Natural killer cell (primary cell): Measurements from ENCODE around the gene TAS2R40. TPM values are rescaled to one million over a fixed set of nuclear protein-coding genes. Genes with fewer than 3 reads are reported as not detected.
"Not testable (repeated sequence)": the region's sequence is repeated elsewhere in the genome, so short reads cannot be mapped to it uniquely, and the experiment has no call there.

Experiments
- ATAC-seq, 3 donors: fragments of 150-1000 bp in 2 of 3; fragments of 200-7000 bp in 1 of 3; cut with Tn5 transposase; 1 replicate in 1 of 3; 2 replicates in 2 of 3; pipeline ENCODE4 v1.10.0; 2021; ENCODE audit warnings: mild to moderate bottlenecking in 2 of 3, moderate library complexity in 2 of 3
- DNase-seq, 2 donors: peaks; one replicate each; pipeline versions ENCODE4 v3.0.0 to v3.0.0-alpha.2; 2013 to 2021; ENCODE audit warnings: mixed read lengths in 1 of 2
- H3K27ac ChIP-seq: one replicate; pipeline ENCODE4 v1.5.1; 2013; ENCODE audit warnings: mild to moderate bottlenecking, low read length
- H3K27me3 ChIP-seq: one replicate; pipeline ENCODE4 v1.6.1; 2013; ENCODE audit warnings: low read length; ENCODE audit not compliant: control insufficient read depth, insufficient read depth
- H3K36me3 ChIP-seq: one replicate; pipeline ENCODE4 v1.6.1; 2013; ENCODE audit warnings: low read length; ENCODE audit not compliant: control insufficient read depth, insufficient read depth
- H3K4me1 ChIP-seq: one replicate; pipeline ENCODE4 v1.6.1; 2013; ENCODE audit warnings: low read length; ENCODE audit not compliant: control insufficient read depth, insufficient read depth
- H3K4me3 ChIP-seq: one replicate; pipeline ENCODE4 v1.5.1; 2013; ENCODE audit warnings: low read length
- H3K9me3 ChIP-seq: one replicate; pipeline ENCODE4 v1.6.1; 2013; ENCODE audit warnings: low read length; ENCODE audit not compliant: control insufficient read depth, insufficient read depth
- H3K27ac Mint-ChIP-seq, 2 donors: one replicate each; pipeline ENCODE4 v1.8.0; 2022; ENCODE audit warnings: mild to moderate bottlenecking in 2 of 2, mixed read lengths in 2 of 2, moderate library complexity in 1 of 2
- H3K27me3 Mint-ChIP-seq, 2 donors: one replicate each; pipeline ENCODE4 v1.8.0; 2022; ENCODE audit warnings: low read depth in 2 of 2, mixed read lengths in 2 of 2
- H3K36me3 Mint-ChIP-seq: one replicate; pipeline ENCODE4 v1.8.0; 2022; ENCODE audit warnings: mixed read lengths
- H3K4me1 Mint-ChIP-seq, 2 donors: one replicate each; pipeline ENCODE4 v1.8.0; 2022; ENCODE audit warnings: mixed read lengths in 2 of 2
- H3K4me3 Mint-ChIP-seq: one replicate; pipeline ENCODE4 v1.8.0; 2022; ENCODE audit warnings: mild to moderate bottlenecking, moderate library complexity, mixed read lengths
- H3K9me3 Mint-ChIP-seq, 2 donors: one replicate each; pipeline ENCODE4 v1.8.0; 2022; ENCODE audit warnings: mixed read lengths in 2 of 2
- WGBS: methylation state at CpG from one replicate; pipeline ENCODE4 v1.1.7; 2013; ENCODE audit warnings: missing lambda C conversion rate; ENCODE audit not compliant: insufficient coverage; 5-methylcytosine and 5-hydroxymethylcytosine counted together
- intact Hi-C: fragments of 100-400 bp; cut with micrococcal nuclease; formaldehyde crosslinking; loops from one replicate; pipeline ENCODE4 v1.14.2; 2022
- total RNA-seq, 4 donors: library from RNA; stranded (reverse); fragments of 120-200 nt in 1 of 4; gene quantifications; one replicate each; pipeline versions ENCODE4 v1.2.3 to v1.2.4, GENCODE V29; 2013 to 2022
- TF ChIP-seq, protein P1 (sequence below): fragments of 200-600 bp; IDR thresholded peaks from one replicate; pipeline ENCODE4 v1.8.0; 2022; ENCODE audit warnings: antibody characterized with exemption

TAS2R40 gene
- total RNA-seq, 3 donors from 2014 or later (not counting 1 experiment from before 2014, with no cell fraction given), result not detected

- no peaks in the 10 kb centered on the region for H3K27me3 ChIP-seq
- DNase-seq (no peak), ATAC-seq (no peak)
- no peak overlapping the region for H3K27ac ChIP-seq
- TF ChIP-seq, protein P1, sequence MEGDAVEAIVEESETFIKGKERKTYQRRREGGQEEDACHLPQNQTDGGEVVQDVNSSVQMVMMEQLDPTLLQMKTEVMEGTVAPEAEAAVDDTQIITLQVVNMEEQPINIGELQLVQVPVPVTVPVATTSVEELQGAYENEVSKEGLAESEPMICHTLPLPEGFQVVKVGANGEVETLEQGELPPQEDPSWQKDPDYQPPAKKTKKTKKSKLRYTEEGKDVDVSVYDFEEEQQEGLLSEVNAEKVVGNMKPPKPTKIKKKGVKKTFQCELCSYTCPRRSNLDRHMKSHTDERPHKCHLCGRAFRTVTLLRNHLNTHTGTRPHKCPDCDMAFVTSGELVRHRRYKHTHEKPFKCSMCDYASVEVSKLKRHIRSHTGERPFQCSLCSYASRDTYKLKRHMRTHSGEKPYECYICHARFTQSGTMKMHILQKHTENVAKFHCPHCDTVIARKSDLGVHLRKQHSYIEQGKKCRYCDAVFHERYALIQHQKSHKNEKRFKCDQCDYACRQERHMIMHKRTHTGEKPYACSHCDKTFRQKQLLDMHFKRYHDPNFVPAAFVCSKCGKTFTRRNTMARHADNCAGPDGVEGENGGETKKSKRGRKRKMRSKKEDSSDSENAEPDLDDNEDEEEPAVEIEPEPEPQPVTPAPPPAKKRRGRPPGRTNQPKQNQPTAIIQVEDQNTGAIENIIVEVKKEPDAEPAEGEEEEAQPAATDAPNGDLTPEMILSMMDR, result no peak
- peaks cover 8% of the 10 kb centered on the region for H3K9me3 ChIP-seq
- 100% methylated on average over 1 of the region's 2 CpGs for WGBS
- no peaks in the 10 kb centered on the region for H3K4me1 ChIP-seq
- H3K4me3 ChIP-seq, result no peak overlapping the region
- intact Hi-C loops, result no loop called here
- Mint-ChIP-seq H3K9me3 (peaks cover 5 to 6% of the 10 kb centered on the region in 2 donors), H3K27me3 (peaks cover 7 to 36% of the 10 kb centered on the region in 2 donors), H3K36me3 (peaks cover 14% of the 10 kb centered on the region), H3K27ac (no peak overlapping the region), H3K4me3 (no peak overlapping the region), H3K4me1 (no peaks in the 10 kb centered on the region)
- H3K36me3 ChIP-seq, result no peaks in the 10 kb centered on the region
These were observed 44.3 kb upstream of the TAS2R40 start for GRCh38 chr7:143177374-143178119.

GRCh38 chr7:143180771-143181170, 41.1 kb upstream of the TAS2R40 start:
- H3K36me3 ChIP-seq, DNase-seq, H3K9me3 Mint-ChIP-seq, H3K4me3 Mint-ChIP-seq, H3K4me1 ChIP-seq, H3K9me3 ChIP-seq, H3K27ac ChIP-seq, H3K27ac Mint-ChIP-seq, intact Hi-C loops, H3K4me1 Mint-ChIP-seq, H3K27me3 ChIP-seq, ATAC-seq, H3K4me3 ChIP-seq: not testable (repeated sequence)
- Mint-ChIP-seq H3K36me3 (peaks cover 14% of the 10 kb centered on the region), H3K27me3 (peaks cover 3 to 39% of the 10 kb centered on the region in 2 donors)
- WGBS, result 100% methylated on average over 3 of the region's 4 CpGs

GRCh38 chr7:143181349-143181748, 40.5 kb upstream of the TAS2R40 start:
- TF ChIP-seq, protein P1, result no peak
- Histone ChIP-seq H3K4me3 (no peak overlapping the region), H3K27ac (no peak overlapping the region), H3K9me3 (peaks cover 6% of the 10 kb centered on the region), H3K4me1 (no peaks in the 10 kb centered on the region), H3K27me3 (no peaks in the 10 kb centered on the region), H3K36me3 (no peaks in the 10 kb centered on the region)
- DNase-seq (no peak), ATAC-seq (no peak)
- Mint-ChIP-seq H3K4me3 (no peak overlapping the region), H3K9me3 (peaks cover 5 to 6% of the 10 kb centered on the region in 2 donors), H3K27me3 (peaks cover 3 to 39% of the 10 kb centered on the region in 2 donors), H3K36me3 (peaks cover 14% of the 10 kb centered on the region), H3K4me1 (no peaks in the 10 kb centered on the region), H3K27ac (no peak overlapping the region)
- WGBS, result 61% methylated on average over 2 of the region's 2 CpGs
- intact Hi-C loops, result no loop called here

- Histone ChIP-seq H3K4me3 (no peak within 1 kb of the TSS), H3K27ac (no peak within 1 kb of the TSS), H3K36me3 (no peaks in the 10 kb centered on the region), H3K4me1 (no peaks in the 10 kb centered on the region), H3K27me3 (no peaks in the 10 kb centered on the region), H3K9me3 (no peaks in the 10 kb centered on the region)
- DNase-seq, result no peak
- Mint-ChIP-seq H3K4me1 (no peaks in the 10 kb centered on the region), H3K27ac (no peak within 1 kb of the TSS), H3K9me3 (peaks cover 1% of the 10 kb centered on the region in 2 donors), H3K27me3 (peaks cover 7 to 39% of the 10 kb centered on the region in 2 donors), H3K4me3 (no peak within 1 kb of the TSS), H3K36me3 (peaks cover 6% of the 10 kb centered on the region)
- intact Hi-C loops, result no loop called here
- 79% methylated on average over 3 of the region's 3 CpGs for WGBS
- ATAC-seq, result no peak
- TF ChIP-seq, protein P1, result no peak
These were observed 38.8 kb upstream of the TAS2R40 start, which contains the start of gene TAS2R39 for GRCh38 chr7:143183024-143183423. Gene TAS2R39 (plus strand): TSS chr7:143183419. CDS start chr7:143183419, 0 bp downstream.
